OCI-LY7 (cell line): Measurements from ENCODE around the gene PLTP. TPM values are rescaled to one million over a fixed set of nuclear protein-coding genes. Genes with fewer than 3 reads are reported as not detected.
A peak's percentile ranks its signal among the peaks of the same experiment; 100 is the strongest.

ENCODE experiments used
- BruUV-seq: library from RNA; stranded (reverse); fragments of 400-500 nt; replicated peaks from 2 replicates; lab custom pipeline; 2021; lab: Mats Ljungman, UMichigan
- CTCF ChIA-PET: fragments of 300-600 bp; sonication (Branson Sonifier 250); formaldehyde crosslinking; loops from one replicate; lab custom pipeline; 2022; ENCODE audit warnings: antibody characterized with exemption; ENCODE audit not compliant: unreplicated experiment; lab: Charles Lee
- POLR2A ChIA-PET: fragments of 300-600 bp; sonication (Branson Sonifier 250); formaldehyde crosslinking; loops from one replicate; lab custom pipeline; 2022; ENCODE audit warnings: antibody characterized with exemption; lab: Charles Lee
- DNase-seq: peaks from one replicate; pipeline ENCODE4 v3.0.0-alpha.2; 2015; ENCODE audit warnings: low spot score
- H2AFZ ChIP-seq: fragments of 200-600 bp; sonication (generic), shearing (Covaris generic); 2 replicates; pipeline ENCODE4 v1.6.1; 2014; ENCODE audit warnings: mild to moderate bottlenecking, antibody characterized with exemption, low read length, moderate library complexity
- H3K27ac ChIP-seq: fragments of 200-600 bp; sonication (generic); 2 replicates; pipeline ENCODE4 v1.5.1; 2014; ENCODE audit warnings: mixed run types, low read depth, mild to moderate bottlenecking, moderate library complexity, low read length, inconsistent platforms; ENCODE audit not compliant: poor library complexity, severe bottlenecking
- H3K36me3 ChIP-seq: fragments of 200-600 bp; sonication (generic); 2 replicates; pipeline ENCODE4 v1.6.1; 2014; ENCODE audit warnings: mild to moderate bottlenecking, antibody characterized with exemption, low read length, moderate library complexity, mixed read lengths; ENCODE audit not compliant: insufficient read depth
- H3K4me1 ChIP-seq: fragments of 200-600 bp; sonication (generic); 2 replicates; pipeline ENCODE4 v1.5.1; 2014; ENCODE audit warnings: mild to moderate bottlenecking, low read length; ENCODE audit not compliant: insufficient read depth, poor library complexity, severe bottlenecking
- H3K4me2 ChIP-seq: fragments of 200-600 bp; sonication (generic); 2 replicates; pipeline ENCODE4 v1.6.1; 2014; ENCODE audit warnings: mild to moderate bottlenecking, low read length
- H3K4me3 ChIP-seq: fragments of 200-600 bp; sonication (generic); 2 replicates; pipeline ENCODE4 v1.5.1; 2014; ENCODE audit warnings: mild to moderate bottlenecking, low read depth, low read length; ENCODE audit not compliant: poor library complexity, severe bottlenecking
- H3K79me2 ChIP-seq: fragments of 200-600 bp; sonication (generic); 2 replicates; pipeline ENCODE4 v1.6.1; 2016; ENCODE audit warnings: low read depth, mild to moderate bottlenecking, low read length, moderate library complexity, mixed read lengths; ENCODE audit not compliant: insufficient read depth
- H3K9me2 ChIP-seq: fragments of 200-600 bp; sonication (generic); 2 replicates; pipeline ENCODE4 v1.6.1; 2016; ENCODE audit warnings: mild to moderate bottlenecking, low read length, mixed read lengths; ENCODE audit not compliant: insufficient read depth
- H3K9me3 ChIP-seq: fragments of 200-600 bp; sonication (generic); 2 replicates; pipeline ENCODE4 v1.6.1; 2014; ENCODE audit warnings: mild to moderate bottlenecking, mixed run types, low read length, mixed read lengths
- H4K20me1 ChIP-seq: fragments of 200-600 bp; sonication (generic); 2 replicates; pipeline ENCODE4 v1.6.1; 2014; ENCODE audit warnings: mild to moderate bottlenecking, antibody characterized with exemption, low read length, moderate library complexity, mixed read lengths; ENCODE audit not compliant: insufficient read depth
- CTCF ChIP-seq: fragments of 200-600 bp; sonication (generic); conservative IDR thresholded peaks from 2 replicates; pipeline ENCODE4 v1.5.1; 2014; ENCODE audit warnings: mild to moderate bottlenecking, antibody characterized with exemption, low read length, moderate library complexity, mixed read lengths
- EZH2phosphoT487 ChIP-seq: fragments of 200-600 bp; sonication (generic); IDR thresholded peaks from 2 replicates; pipeline ENCODE4 v1.6.1; 2018; ENCODE audit warnings: low read depth, borderline replicate concordance, mild to moderate bottlenecking, mixed run types, antibody characterized with exemption, low read length, moderate library complexity, mixed read lengths
- intact Hi-C: fragments of 100-400 bp; cut with micrococcal nuclease; formaldehyde crosslinking; loops from one replicate; pipeline ENCODE4 v1.10.0; 2022; ENCODE audit not compliant: unreplicated experiment
- total RNA-seq, 2 experiments: library from RNA; depleted of rRNA in 1 of 2; stranded (reverse); fragments of >200 nt in 1 of 2; shearing (Covaris generic) in 1 of 2; gene quantifications; 2 replicates each; pipeline ENCODE4 v1.2.3, GENCODE V29; 2014 to 2022

The PLTP gene
- total RNA-seq, 2 experiments from 2014 or later = 12.7 to 17.1 TPM

- H3K36me3 ChIP-seq = no peaks in the 10 kb centered on the region
- peak within 1 kb of the TSS; percentile 92 for H2AFZ ChIP-seq
- BruUV-seq = no TSS peak
- intact Hi-C loops = loop anchor here (1.0 to 2.0 kb wide), 2 partner anchors 45 to 78 kb away; partner anchors contain the start of genes PCIF1 and UBE2C
- H3K4me1 ChIP-seq = peaks cover 20% of the 10 kb centered on the region
- POLR2A ChIA-PET = interaction anchor here (0.6 to 1.8 kb wide), 9 partner anchors 13 to 48 kb away, joined by 3 to 8 read pairs (median 3); partner anchors contain the start of gene ZSWIM1
- H3K79me2 ChIP-seq = peaks cover 25% of the 10 kb centered on the region; the same call in 1 of the 2 replicates
- H3K27ac ChIP-seq = peak within 1 kb of the TSS; percentile 42
- no peaks in the 10 kb centered on the region for H3K9me3 ChIP-seq
- DNase-seq = peak; percentile 100
- peak within 1 kb of the TSS; percentile 96 for H3K4me2 ChIP-seq
- CTCF ChIA-PET = interaction anchor here (0.7 kb wide), 1 partner anchor 130 kb away, joined by 3 read pairs; no protein-coding TSS in a partner anchor
- H4K20me1 ChIP-seq = no peaks in the 10 kb centered on the region
- H3K9me2 ChIP-seq = no peaks in the 10 kb centered on the region
- peak within 1 kb of the TSS; percentile 91 for H3K4me3 ChIP-seq
- no peak for TF ChIP-seq EZH2phosphoT487
- TF ChIP-seq CTCF = no peak
Observed at GRCh38 chr20:45857114-45857881, 54.7 kb downstream of the PLTP start, which contains the start of the genes ACOT8 and ZSWIM3. TSS of gene ACOT8 (minus strand) at chr20:45857392. CDS start at chr20:45857315, 77 bp downstream. TSS of gene ZSWIM3 (plus strand) at chr20:45857614. CDS start at chr20:45857826, 212 bp downstream.

DNA sequence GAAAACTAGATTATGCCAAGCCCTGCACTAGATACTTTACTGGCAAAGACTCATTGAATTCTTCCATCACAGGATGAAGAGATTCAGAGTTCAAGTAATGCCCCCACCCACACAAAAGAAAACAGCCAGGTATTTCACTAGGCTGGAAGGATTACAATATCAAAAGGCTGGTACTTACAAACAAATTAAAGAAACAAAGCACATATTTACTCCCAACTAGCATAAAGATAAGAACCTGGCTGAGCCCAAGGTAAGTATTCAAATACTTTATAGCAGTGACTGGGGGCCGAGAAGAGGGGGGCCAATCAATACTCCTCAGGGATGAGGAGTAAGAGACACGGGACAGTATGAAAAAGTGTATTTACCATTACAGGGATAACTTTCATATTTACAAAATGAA lies 58.5 kb downstream of the PLTP start:
- TSS peak; percentile 14 for BruUV-seq
- H3K9me3 ChIP-seq = no peaks in the 10 kb centered on the region
- no peak overlapping the region for H3K4me2 ChIP-seq
- DNase-seq = no peak
- H3K27ac ChIP-seq = no peak overlapping the region
- ChIA-PET POLR2A (no interaction called here), CTCF (no interaction called here)
- H4K20me1 ChIP-seq = no peaks in the 10 kb centered on the region
- H3K4me3 ChIP-seq = no peak overlapping the region
- intact Hi-C loops = no loop called here
- TF ChIP-seq CTCF (no peak), EZH2phosphoT487 (no peak)
- no peaks in the 10 kb centered on the region for H3K36me3 ChIP-seq
- H3K4me1 ChIP-seq = peaks cover 14% of the 10 kb centered on the region
- H2AFZ ChIP-seq = no peak overlapping the region
- H3K79me2 ChIP-seq = peaks cover 20% of the 10 kb centered on the region; the same call in 1 of the 2 replicates
- no peaks in the 10 kb centered on the region for H3K9me2 ChIP-seq
